ENCODE measurements around the gene NDUFAF3. TPM values are rescaled to one million over a fixed set of nuclear protein-coding genes. Genes with fewer than 3 reads are reported as not detected.

Gene NDUFAF3
- total RNA-seq, 1 donor from 2014 or later, result 75.4 TPM

- TF ChIP-seq CTCF (IDR thresholded peaks at IDR 0.05; ENCODE audit: insufficient read depth, low read depth, low read length), result no peak
- no peak for TF ChIP-seq EZH2 (IDR thresholded peaks at IDR 0.05; ENCODE audit: insufficient read depth, low read length)
- peak within 1 kb of the TSS; percentile 85 for H3K27ac ChIP-seq (ENCODE audit: low read depth, low read length)
- peak within 1 kb of the TSS; percentile 92 for H3K4me2 ChIP-seq (ENCODE audit: low read length)
- Mint-ChIP-seq H3K4me3 (ENCODE audit: unreplicated experiment) (peak within 1 kb of the TSS; percentile 90), H3K9me3 (ENCODE audit: unreplicated experiment) (peaks cover 2% of the 10 kb centered on the region), H3K36me3 (ENCODE audit: low read depth, unreplicated experiment) (peaks cover 32% of the 10 kb centered on the region), H3K27me3 (ENCODE audit: low read depth, unreplicated experiment) (no peaks in the 10 kb centered on the region), H3K4me1 (ENCODE audit: low read depth, unreplicated experiment) (peaks cover 29% of the 10 kb centered on the region), H3K27ac (ENCODE audit: unreplicated experiment) (peak within 1 kb of the TSS; percentile 91)
- H3K27me3 ChIP-seq (ENCODE audit: insufficient read depth, low read length), result no peaks in the 10 kb centered on the region
- peak within 1 kb of the TSS; percentile 91 for H3K9ac ChIP-seq (ENCODE audit: low read length)
- H3K4me3 ChIP-seq (ENCODE audit: insufficient read depth, low read depth, low read length), result peak within 1 kb of the TSS; percentile 72
- peak within 1 kb of the TSS; percentile 19 for H2AFZ ChIP-seq (ENCODE audit: low read depth, low read length)
- peak; percentile 80 for FAIRE-seq
- H3K4me1 ChIP-seq (ENCODE audit: insufficient read depth, low read length), result peaks cover 19% of the 10 kb centered on the region
- peaks cover 53% of the 10 kb centered on the region for H3K79me2 ChIP-seq (ENCODE audit: insufficient read depth, low read length)
- peaks cover 58% of the 10 kb centered on the region for H3K36me3 ChIP-seq (ENCODE audit: insufficient read depth, low read length)
- no peaks in the 10 kb centered on the region for H3K9me3 ChIP-seq (ENCODE audit: insufficient read depth, low read depth, low read length)
- peaks cover 52% of the 10 kb centered on the region for H4K20me1 ChIP-seq (ENCODE audit: insufficient read depth, low read length)
- DNase-seq (ENCODE audit: low read depth), result peak; percentile 75
Measured at GRCh38 chr3:49028673-49029562, 7.0 kb downstream of the NDUFAF3 start, which contains the start of gene IMPDH2. TSS of gene IMPDH2 (minus strand) at chr3:49029398. CDS start at chr3:49029350, 48 bp downstream.

GRCh38 chr3:49029563-49029884, 7.6 kb downstream of the NDUFAF3 start:
- Histone ChIP-seq H3K27me3 (ENCODE audit: insufficient read depth, low read length) (no peaks in the 10 kb centered on the region), H3K4me2 (ENCODE audit: low read length) (peak overlapping the region; percentile 92), H3K9ac (ENCODE audit: low read length) (peak overlapping the region; percentile 91), H3K79me2 (ENCODE audit: insufficient read depth, low read length) (peaks cover 48% of the 10 kb centered on the region), H3K36me3 (ENCODE audit: insufficient read depth, low read length) (peaks cover 55% of the 10 kb centered on the region), H3K4me1 (ENCODE audit: insufficient read depth, low read length) (peaks cover 19% of the 10 kb centered on the region), H3K4me3 (ENCODE audit: insufficient read depth, low read depth, low read length) (peak overlapping the region; percentile 72), H4K20me1 (ENCODE audit: insufficient read depth, low read length) (peaks cover 46% of the 10 kb centered on the region), H3K9me3 (ENCODE audit: insufficient read depth, low read depth, low read length) (no peaks in the 10 kb centered on the region), H2AFZ (ENCODE audit: low read depth, low read length) (peak overlapping the region; percentile 19), H3K27ac (ENCODE audit: low read depth, low read length) (peak overlapping the region; percentile 85)
- FAIRE-seq, result no peak
- H3K4me3 Mint-ChIP-seq (ENCODE audit: unreplicated experiment), result peak overlapping the region; percentile 90
- peaks cover 29% of the 10 kb centered on the region for H3K4me1 Mint-ChIP-seq (ENCODE audit: low read depth, unreplicated experiment)
- no peak for TF ChIP-seq CTCF (IDR thresholded peaks at IDR 0.05; ENCODE audit: insufficient read depth, low read depth, low read length)
- H3K27me3 Mint-ChIP-seq (ENCODE audit: low read depth, unreplicated experiment), result no peaks in the 10 kb centered on the region
- H3K27ac Mint-ChIP-seq (ENCODE audit: unreplicated experiment), result peak overlapping the region; percentile 91
- DNase-seq (ENCODE audit: low read depth), result no peak
- H3K36me3 Mint-ChIP-seq (ENCODE audit: low read depth, unreplicated experiment), result peaks cover 32% of the 10 kb centered on the region
- peaks cover 2% of the 10 kb centered on the region for H3K9me3 Mint-ChIP-seq (ENCODE audit: unreplicated experiment)

- peaks cover 30% of the 10 kb centered on the region for H3K36me3 Mint-ChIP-seq (ENCODE audit: low read depth, unreplicated experiment)
- H3K27ac Mint-ChIP-seq (ENCODE audit: unreplicated experiment), result no peak overlapping the region
- peaks cover 53% of the 10 kb centered on the region for H3K36me3 ChIP-seq (ENCODE audit: insufficient read depth, low read length)
Measured at GRCh38 chr3:49030321-49030720, 8.4 kb downstream of the NDUFAF3 start.

More at GRCh38 chr3:49030321-49030720, 8.4 kb downstream of the NDUFAF3 start:
- DNase-seq (ENCODE audit: low read depth), result no peak
- peaks cover 44% of the 10 kb centered on the region for H4K20me1 ChIP-seq (ENCODE audit: insufficient read depth, low read length)
- H3K9me3 ChIP-seq (ENCODE audit: insufficient read depth, low read depth, low read length), result no peaks in the 10 kb centered on the region
- Mint-ChIP-seq H3K27me3 (ENCODE audit: low read depth, unreplicated experiment) (no peaks in the 10 kb centered on the region), H3K9me3 (ENCODE audit: unreplicated experiment) (peaks cover 2% of the 10 kb centered on the region), H3K4me1 (ENCODE audit: low read depth, unreplicated experiment) (peaks cover 29% of the 10 kb centered on the region), H3K4me3 (ENCODE audit: unreplicated experiment) (no peak overlapping the region)
- no peak overlapping the region for H3K4me3 ChIP-seq (ENCODE audit: insufficient read depth, low read depth, low read length)
- no peak for TF ChIP-seq EZH2 (IDR thresholded peaks at IDR 0.05; ENCODE audit: insufficient read depth, low read length)
- TF ChIP-seq CTCF (IDR thresholded peaks at IDR 0.05; ENCODE audit: insufficient read depth, low read depth, low read length), result no peak
- H3K79me2 ChIP-seq (ENCODE audit: insufficient read depth, low read length), result peaks cover 45% of the 10 kb centered on the region
- peaks cover 19% of the 10 kb centered on the region for H3K4me1 ChIP-seq (ENCODE audit: insufficient read depth, low read length)
- H2AFZ ChIP-seq (ENCODE audit: low read depth, low read length), result no peak overlapping the region
- H3K27me3 ChIP-seq (ENCODE audit: insufficient read depth, low read length), result no peaks in the 10 kb centered on the region
- FAIRE-seq, result no peak
- no peak overlapping the region for H3K27ac ChIP-seq (ENCODE audit: low read depth, low read length)
- H3K9ac ChIP-seq (ENCODE audit: low read length), result no peak overlapping the region
- H3K4me2 ChIP-seq (ENCODE audit: low read length), result no peak overlapping the region
